IgD-negative memory B cell (primary cell): ENCODE measurements around the gene DCTN3. TPM values are rescaled to one million over a fixed set of nuclear protein-coding genes. Genes with fewer than 3 reads are reported as not detected.

ENCODE experiments used
- H3K27ac Mint-ChIP-seq, 3 donors: one replicate each; pipeline ENCODE4 v1.8.0; 2020 to 2022; ENCODE audit warnings: mild to moderate bottlenecking in 3 of 3, mixed read lengths in 3 of 3, moderate library complexity in 1 of 3
- H3K27me3 Mint-ChIP-seq: one replicate; pipeline ENCODE4 v1.8.0; 2021; ENCODE audit warnings: mixed read lengths
- H3K36me3 Mint-ChIP-seq: one replicate; pipeline ENCODE4 v1.8.0; 2020; ENCODE audit warnings: mild to moderate bottlenecking, mixed read lengths
- H3K4me1 Mint-ChIP-seq, 3 donors: one replicate each; pipeline ENCODE4 v1.8.0; 2020 to 2022; ENCODE audit warnings: mixed read lengths in 3 of 3, mild to moderate bottlenecking in 1 of 3
- H3K4me3 Mint-ChIP-seq, 4 donors: one replicate each; pipeline ENCODE4 v1.8.0; 2020 to 2022; ENCODE audit warnings: mild to moderate bottlenecking in 4 of 4, mixed read lengths in 4 of 4, moderate library complexity in 3 of 4
- H3K9me3 Mint-ChIP-seq, 3 donors: one replicate each; pipeline ENCODE4 v1.8.0; 2020 to 2021; ENCODE audit warnings: mixed read lengths in 3 of 3, mild to moderate bottlenecking in 1 of 3
- polyA plus RNA-seq: library from polyadenylated mRNA; unstranded; fragments of 300-500 nt; fragmentation: Illumina TruSeq; gene quantifications from one replicate; pipeline ENCODE4 v1.2.3, GENCODE V29; 2021

The DCTN3 gene
- polyA plus RNA-seq, 1 donor from 2014 or later, result 113 TPM

DNA sequence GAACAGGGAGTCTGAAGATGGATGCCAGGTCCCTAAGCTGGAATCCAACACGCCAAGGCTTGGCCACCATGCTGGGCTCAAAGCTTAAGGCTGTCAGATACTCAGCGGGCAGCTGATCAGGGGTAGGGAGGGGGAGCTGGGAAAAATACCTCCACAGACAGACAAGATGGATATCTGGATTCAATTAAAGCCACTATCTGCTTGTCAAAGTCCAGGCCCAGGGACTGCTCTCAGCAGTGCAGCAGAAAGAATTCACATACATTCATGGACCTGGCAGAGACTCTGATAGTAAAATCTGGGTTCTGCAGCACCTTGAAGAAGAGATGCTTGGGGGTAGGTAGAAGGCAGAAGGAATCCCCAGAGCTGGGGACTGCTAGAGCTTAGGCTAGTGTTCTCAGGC, 5.2 kb downstream of the DCTN3 start:
- Mint-ChIP-seq H3K4me3 (peak overlapping the region in 1 of 4 donors; percentile 87), H3K4me1 (peaks cover 16 to 23% (median 19%) of the 10 kb centered on the region in 3 donors), H3K9me3 (no peaks in the 10 kb centered on the region), H3K27ac (no peak overlapping the region), H3K27me3 (no peaks in the 10 kb centered on the region), H3K36me3 (peaks cover 8% of the 10 kb centered on the region)

DNA sequence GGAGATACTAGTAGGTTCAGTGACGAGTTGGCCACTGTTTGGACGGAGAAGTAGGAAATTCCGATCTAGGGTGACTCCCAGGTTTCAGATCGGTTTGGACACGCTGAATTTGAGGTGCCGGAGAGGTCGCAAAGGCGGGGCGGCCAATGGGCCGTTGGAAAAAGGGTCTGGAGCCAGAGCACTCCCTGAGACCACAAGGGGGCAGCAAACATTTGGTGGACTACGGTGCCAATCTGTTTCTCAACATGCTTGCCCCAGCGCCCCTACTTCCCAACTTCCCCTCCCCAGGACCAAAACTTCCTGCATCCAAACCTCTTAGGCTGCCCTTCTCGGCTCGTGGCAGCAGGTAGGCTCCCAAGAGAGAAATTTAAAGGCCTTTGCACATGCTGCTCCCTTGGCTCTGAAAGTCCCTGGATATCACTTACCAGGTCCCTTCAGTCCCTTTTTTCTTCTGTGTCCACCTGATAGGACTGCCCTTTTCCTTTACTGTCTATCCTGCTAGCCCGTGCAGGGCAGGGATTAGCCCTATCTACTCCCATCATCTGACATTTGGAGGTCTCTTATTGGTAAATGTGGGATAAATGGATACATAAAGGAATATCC, 7.4 kb downstream of the DCTN3 start:
- Mint-ChIP-seq H3K27me3 (no peaks in the 10 kb centered on the region), H3K27ac (peak overlapping the region; percentile 28 to 96 (median 95)), H3K4me3 (peak overlapping the region; percentile 87 to 96 (median 94)), H3K36me3 (peaks cover 7% of the 10 kb centered on the region), H3K9me3 (no peaks in the 10 kb centered on the region), H3K4me1 (peaks cover 6 to 17% (median 14%) of the 10 kb centered on the region in 3 donors)

DNA sequence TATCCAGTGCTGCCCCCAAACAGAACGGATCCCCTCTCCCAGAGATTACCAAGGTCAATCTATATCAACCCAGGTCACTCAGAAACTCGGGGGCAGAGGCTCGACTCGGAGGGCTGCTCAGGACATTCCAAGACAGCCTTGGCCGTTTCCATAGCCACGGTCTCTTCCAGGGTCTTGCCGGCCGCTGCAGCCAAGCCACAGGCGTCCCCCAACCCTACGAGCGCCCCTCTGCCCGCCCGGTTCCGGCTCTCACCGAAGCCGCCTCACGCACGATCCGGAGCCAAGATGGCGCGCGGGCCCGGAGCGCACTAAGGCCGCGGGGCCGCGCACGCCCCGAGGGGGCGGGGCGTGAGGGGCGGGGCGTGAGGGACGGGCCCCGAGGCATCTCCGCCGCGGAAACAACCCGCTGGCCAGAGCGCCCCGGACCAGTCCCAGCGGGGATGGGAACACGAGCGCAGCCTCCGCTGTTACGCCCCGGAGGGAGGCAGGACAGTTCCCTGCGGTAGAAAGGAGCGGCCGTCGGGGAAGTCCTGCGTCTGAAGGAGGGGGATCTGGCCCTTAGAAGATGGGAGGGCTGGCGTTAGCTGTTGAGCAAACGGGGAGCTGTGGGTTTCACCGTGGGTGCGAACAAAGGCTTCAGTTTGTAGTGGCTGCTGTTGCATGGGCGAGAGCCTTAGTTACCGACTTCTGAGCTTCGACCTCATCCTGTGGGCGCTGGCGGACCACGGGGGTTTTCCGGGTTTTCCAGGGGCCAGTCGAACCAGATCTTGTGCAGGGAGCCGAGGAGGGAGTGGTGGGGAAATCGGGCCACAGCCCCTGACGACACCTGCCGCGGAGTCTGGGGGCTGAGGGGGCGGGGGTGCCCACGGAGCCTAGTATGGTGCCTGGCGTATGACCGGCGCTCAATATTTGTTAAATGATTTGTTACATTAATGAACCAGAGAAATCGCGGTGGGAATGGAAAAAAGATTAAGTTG, 8.2 kb downstream of the DCTN3 start, which contains the start of gene RPP25L:
TSS of gene RPP25L (minus strand) at position 287 of the 977 bp plus-strand sequence. CDS start 801 bp downstream, outside the sequence.
- Mint-ChIP-seq H3K27ac (peak within 1 kb of the TSS; percentile 28 to 96 (median 95)), H3K36me3 (peaks cover 5% of the 10 kb centered on the region), H3K4me3 (peak within 1 kb of the TSS; percentile 87 to 96 (median 94)), H3K9me3 (no peaks in the 10 kb centered on the region), H3K4me1 (peaks cover 6 to 17% (median 14%) of the 10 kb centered on the region in 3 donors), H3K27me3 (no peaks in the 10 kb centered on the region)

DNA sequence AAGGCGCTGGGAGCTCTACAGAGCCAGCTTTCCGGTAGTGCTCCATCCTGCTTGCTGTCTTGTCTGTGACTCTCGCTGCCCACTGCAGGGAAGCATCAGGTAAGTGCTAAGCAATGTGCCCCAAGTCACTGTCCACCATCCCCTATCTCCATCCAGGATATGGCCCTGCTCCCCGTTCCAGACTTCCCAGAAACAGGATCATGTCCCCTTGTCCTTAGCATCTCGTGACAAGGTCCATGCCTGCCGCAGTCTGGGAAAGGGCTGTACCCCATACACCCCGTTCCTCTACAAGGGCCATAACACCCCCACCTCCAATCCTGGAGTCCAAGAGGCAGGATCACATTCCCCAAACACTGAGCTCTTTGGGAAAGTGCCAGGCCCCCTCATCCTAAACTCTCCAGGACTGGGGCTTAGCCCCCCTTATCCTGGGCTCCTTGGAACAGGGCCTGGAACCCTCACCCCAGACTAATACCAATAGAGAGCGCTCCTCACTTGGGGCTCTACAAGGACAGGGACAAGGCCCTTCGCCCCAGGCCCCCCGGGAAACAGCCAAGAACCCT, 9.0 kb downstream of the DCTN3 start:
- H3K27me3 Mint-ChIP-seq, result no peaks in the 10 kb centered on the region
- peak overlapping the region; percentile 87 to 96 (median 94) for H3K4me3 Mint-ChIP-seq
- no peaks in the 10 kb centered on the region for H3K9me3 Mint-ChIP-seq
- H3K27ac Mint-ChIP-seq, result peak overlapping the region; percentile 28 to 96 (median 95)
- H3K4me1 Mint-ChIP-seq, result peaks cover 5 to 17% (median 14%) of the 10 kb centered on the region in 3 donors
- peaks cover 5% of the 10 kb centered on the region for H3K36me3 Mint-ChIP-seq

DNA sequence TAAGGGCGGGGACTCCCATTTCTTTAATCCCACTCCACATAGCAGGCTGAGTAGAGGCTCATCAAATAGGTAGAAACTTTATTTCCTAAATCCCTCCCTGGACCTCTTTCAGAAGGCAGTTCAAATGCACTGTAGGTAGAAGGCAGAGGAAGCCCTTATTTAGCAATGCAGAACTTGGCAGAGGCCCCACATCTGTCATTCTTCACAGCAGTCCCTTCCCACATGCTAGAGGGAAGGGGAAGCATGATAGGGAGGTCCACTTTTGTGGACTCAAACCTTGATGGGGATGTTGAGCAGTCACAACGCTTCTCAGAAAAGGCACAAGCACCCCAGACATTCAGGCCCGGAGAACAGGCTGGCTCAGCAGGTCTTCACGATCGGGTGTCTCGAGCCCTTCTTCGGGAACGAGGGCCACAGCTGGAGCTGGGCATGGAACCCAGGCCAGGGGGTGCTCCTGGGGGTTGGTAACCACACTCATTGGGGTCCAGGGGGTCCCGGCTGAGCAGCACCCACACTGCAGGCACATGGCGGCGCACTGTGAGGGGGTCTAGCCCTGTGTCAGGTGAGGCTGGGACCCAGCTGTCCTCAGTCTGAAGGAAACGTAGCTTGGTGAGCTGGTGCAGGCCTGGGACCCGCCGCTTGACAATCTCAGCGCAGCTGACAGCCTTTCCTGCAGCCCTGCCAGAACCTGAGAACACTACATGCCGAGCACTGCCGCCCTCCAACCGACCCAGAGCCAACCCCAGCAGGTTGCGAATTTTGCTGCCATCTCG, 9.7 kb downstream of the DCTN3 start:
- Mint-ChIP-seq H3K4me3 (peak overlapping the region; percentile 16 to 96 (median 76)), H3K27ac (peak overlapping the region in 2 of 3 donors; percentile 21 to 22), H3K36me3 (peaks cover 5% of the 10 kb centered on the region), H3K4me1 (peaks cover 5 to 17% (median 14%) of the 10 kb centered on the region in 3 donors), H3K9me3 (no peaks in the 10 kb centered on the region), H3K27me3 (no peaks in the 10 kb centered on the region)

DNA sequence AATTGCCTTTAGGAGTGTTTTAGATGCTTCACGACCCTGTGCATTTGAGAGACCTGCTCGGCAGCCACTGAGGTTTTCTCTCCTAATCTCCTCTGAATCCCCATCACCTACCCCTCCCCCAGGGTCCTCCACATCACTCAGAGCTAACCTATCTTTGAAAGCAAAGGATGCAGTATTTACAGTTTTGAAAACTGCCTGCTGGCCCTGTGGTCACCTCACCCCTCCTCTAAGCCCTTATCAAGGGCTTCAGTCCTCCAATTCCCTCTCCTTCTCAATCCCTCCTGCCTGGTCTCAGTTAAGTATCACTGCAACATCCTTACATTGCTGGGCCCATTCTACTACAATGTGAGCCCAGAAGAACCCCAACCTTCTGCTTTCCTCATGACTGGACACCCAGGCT, 13.0 kb downstream of the DCTN3 start:
- Mint-ChIP-seq H3K27ac (no peak overlapping the region), H3K27me3 (peaks cover 1% of the 10 kb centered on the region), H3K36me3 (no peaks in the 10 kb centered on the region), H3K9me3 (no peaks in the 10 kb centered on the region), H3K4me1 (peaks cover 2 to 11% (median 10%) of the 10 kb centered on the region in 3 donors), H3K4me3 (no peak overlapping the region)

DNA sequence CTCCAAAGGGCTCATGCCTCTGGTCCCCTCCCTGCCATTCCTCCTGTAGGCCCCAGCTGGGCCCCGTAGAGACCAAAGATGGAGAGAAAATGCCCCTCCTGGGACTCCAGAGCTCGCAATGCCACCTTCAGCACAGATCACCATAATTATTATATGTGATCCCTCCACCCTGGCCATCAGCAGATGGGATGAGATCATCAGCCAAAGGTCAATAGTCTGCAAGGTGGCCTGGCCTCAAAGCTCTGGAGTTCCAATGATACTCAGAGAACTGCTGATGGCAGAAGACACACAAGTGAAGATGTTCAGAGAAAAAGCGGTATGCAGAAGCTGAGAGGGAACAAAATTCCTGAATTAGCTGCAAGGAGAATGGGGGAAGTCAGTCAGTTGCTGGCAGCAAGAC, 13.4 kb downstream of the DCTN3 start:
- H3K9me3 Mint-ChIP-seq, result no peaks in the 10 kb centered on the region
- H3K36me3 Mint-ChIP-seq, result no peaks in the 10 kb centered on the region
- no peak overlapping the region for H3K27ac Mint-ChIP-seq
- no peak overlapping the region for H3K4me3 Mint-ChIP-seq
- H3K27me3 Mint-ChIP-seq, result peaks cover 1% of the 10 kb centered on the region
- H3K4me1 Mint-ChIP-seq, result peaks cover 2 to 10% (median 10%) of the 10 kb centered on the region in 3 donors

DNA sequence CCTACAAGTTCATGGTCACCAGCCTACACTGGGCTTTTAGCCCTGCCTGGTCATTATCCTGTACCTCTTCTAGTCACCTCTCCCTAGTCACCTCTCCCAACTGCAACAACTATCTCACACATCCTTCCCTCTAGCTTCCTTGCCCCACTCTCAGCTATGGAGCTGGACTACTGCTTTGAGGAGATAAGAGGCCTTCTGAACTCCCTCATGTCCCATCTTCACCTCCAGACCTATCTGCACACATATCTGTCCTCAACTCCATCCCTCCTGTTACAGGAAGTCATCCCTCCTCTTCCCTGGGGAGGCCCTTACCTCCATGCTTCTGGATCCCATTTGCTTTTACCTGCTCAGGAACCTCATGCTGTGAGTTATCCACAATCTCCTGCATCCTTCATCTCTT, 14.1 kb downstream of the DCTN3 start:
- Mint-ChIP-seq H3K4me1 (peaks cover 3 to 7% (median 5%) of the 10 kb centered on the region in 3 donors), H3K36me3 (no peaks in the 10 kb centered on the region), H3K27ac (no peak overlapping the region), H3K9me3 (no peaks in the 10 kb centered on the region), H3K4me3 (no peak overlapping the region), H3K27me3 (peaks cover 1% of the 10 kb centered on the region)

DNA sequence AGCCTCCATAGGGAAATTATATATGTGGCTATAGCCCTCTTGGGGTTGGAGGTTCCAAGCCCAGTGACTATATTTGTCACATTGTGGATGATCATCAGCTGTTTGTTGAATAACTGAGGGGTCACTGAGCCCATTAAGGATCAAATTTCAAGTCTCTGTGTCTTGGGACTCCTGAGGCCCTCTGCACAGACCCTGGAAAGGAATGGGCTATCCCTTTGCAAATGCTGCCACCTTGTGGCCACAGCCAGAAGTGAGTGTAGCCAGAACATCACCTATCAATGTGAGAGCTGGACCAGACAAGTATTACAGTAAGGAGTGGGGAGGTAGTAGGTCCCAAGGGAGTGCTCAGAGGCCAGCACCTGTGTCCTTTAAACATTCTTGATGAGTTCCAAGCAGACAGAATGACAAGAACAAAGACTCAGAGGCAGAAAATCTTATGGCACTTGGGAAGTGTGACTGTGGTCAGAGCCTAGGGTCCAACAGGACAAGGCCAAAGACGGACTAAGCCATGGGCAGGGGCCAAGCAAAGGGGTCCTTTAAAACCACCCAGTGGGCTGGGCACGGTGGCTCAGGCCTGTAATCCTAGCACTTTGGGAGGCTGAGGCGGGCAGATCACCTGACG, 16.6 kb downstream of the DCTN3 start:
- Mint-ChIP-seq H3K27ac (no peak overlapping the region), H3K36me3 (no peaks in the 10 kb centered on the region), H3K4me3 (no peak overlapping the region), H3K4me1 (peaks cover 0 to 2% (median 0%) of the 10 kb centered on the region in 3 donors), H3K27me3 (peaks cover 2% of the 10 kb centered on the region), H3K9me3 (no peaks in the 10 kb centered on the region)

DNA sequence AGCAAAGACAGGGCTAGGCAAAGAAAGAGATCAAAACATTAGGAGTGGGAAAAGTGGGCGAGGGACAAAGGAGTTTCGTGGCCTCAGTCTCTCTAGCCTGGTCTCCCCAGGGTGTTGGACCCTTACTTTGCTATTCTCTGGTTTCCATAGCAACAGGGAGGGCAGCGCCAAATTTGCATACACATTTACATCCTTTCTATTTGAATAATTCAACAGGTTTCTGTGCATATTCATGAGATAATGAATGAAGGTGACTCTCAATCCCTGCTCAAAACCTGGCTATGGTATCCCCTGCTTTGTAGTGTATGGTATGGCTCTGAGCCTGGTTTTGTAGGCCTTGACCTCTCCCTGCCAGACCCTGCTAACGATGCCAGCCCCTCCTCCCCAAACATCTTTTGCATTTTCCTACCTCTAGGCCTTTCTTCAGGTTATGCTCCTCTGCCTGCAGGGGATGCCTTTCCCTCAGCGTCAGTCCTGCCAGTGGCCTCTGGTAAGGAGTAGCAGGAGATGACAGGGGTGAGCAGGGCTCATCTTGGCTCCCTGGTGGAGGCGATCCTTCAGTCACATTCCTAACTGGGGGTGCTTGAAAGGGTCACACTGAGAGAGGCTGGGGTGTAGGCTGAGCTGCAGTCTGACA, 18.2 kb downstream of the DCTN3 start:
- H3K4me3 Mint-ChIP-seq, result peak overlapping the region in 1 of 4 donors; percentile 2
- H3K27ac Mint-ChIP-seq, result no peak overlapping the region
- H3K9me3 Mint-ChIP-seq, result no peaks in the 10 kb centered on the region
- peaks cover 2% of the 10 kb centered on the region for H3K27me3 Mint-ChIP-seq
- peaks cover 2% of the 10 kb centered on the region for H3K36me3 Mint-ChIP-seq
- peaks cover 0 to 2% (median 0%) of the 10 kb centered on the region in 3 donors for H3K4me1 Mint-ChIP-seq

DNA sequence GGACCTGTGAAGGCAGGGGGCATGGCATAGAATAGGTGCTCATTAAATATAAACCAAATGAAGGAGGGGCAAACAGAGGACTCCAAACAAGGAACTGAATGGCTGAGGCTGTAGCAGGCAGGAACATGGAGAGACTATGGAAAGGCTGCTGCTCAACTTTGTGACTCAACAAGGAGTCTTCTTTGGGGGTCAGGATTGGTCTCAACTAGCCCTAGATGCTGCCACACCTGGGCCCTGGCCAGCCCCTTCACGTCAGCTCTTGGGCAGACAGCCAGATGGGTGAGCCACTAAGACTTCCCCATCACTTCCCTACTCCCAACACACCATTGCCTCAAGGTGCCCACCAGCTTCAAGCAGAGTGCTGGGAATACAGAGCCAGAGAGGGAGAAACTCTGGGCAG, 19.4 kb downstream of the DCTN3 start:
- Mint-ChIP-seq H3K9me3 (no peaks in the 10 kb centered on the region), H3K4me1 (peaks cover 0 to 2% (median 0%) of the 10 kb centered on the region in 3 donors), H3K4me3 (no peak overlapping the region), H3K27ac (no peak overlapping the region), H3K36me3 (peaks cover 2% of the 10 kb centered on the region), H3K27me3 (peaks cover 2% of the 10 kb centered on the region)

DNA sequence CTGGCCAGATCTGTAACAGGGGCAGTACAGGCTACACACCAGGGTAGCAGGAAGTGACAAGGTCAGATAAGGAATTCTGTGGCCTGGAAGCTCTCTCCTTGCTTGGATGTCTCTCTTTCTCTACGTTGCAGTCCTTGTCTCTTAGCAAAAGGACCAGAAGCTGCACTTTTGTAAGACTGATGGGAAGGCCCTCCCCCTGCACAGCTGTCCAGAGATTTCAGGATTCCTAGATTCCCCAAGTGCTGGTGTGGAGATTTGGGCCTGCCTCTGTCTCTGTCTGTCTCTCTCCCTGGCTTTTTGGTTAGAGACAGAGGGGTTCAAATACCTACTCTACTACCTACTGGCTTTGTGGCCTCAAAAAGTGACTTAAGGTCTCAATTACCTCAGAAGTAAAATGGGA, 20.7 kb downstream of the DCTN3 start:
- H3K27me3 Mint-ChIP-seq, result peaks cover 5% of the 10 kb centered on the region
- no peak overlapping the region for H3K4me3 Mint-ChIP-seq
- peaks cover 0 to 2% (median 0%) of the 10 kb centered on the region in 3 donors for H3K4me1 Mint-ChIP-seq

DNA sequence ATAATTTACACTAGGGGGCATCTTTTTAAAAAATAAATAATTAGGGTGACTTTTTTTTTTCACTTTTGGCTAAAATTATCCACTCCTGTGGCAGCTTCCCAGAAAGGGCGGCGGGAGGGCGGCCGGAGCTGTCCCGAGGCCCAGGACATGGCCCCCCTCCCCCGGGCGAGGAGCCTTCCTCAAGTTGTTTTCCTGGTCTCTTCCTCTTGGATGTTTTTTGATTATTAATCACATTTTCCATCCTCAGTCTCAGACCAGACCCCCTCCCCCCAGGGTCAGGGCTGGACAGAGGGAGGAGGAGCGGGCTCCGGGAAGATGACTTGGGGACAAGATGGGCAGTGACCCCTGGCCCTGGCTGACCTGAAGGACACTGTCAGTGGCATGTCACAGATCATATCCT, 26.1 kb downstream of the DCTN3 start:
- H3K36me3 Mint-ChIP-seq, result peaks cover 2% of the 10 kb centered on the region
- no peak overlapping the region for H3K27ac Mint-ChIP-seq
- H3K9me3 Mint-ChIP-seq, result no peaks in the 10 kb centered on the region
- no peak overlapping the region for H3K4me3 Mint-ChIP-seq
- peaks cover 38% of the 10 kb centered on the region for H3K27me3 Mint-ChIP-seq
- peaks cover 0 to 16% (median 14%) of the 10 kb centered on the region in 3 donors for H3K4me1 Mint-ChIP-seq

More for the DNA sequence above, 20.7 kb downstream of the DCTN3 start:
- Mint-ChIP-seq H3K27ac (no peak overlapping the region), H3K36me3 (peaks cover 2% of the 10 kb centered on the region), H3K9me3 (no peaks in the 10 kb centered on the region)
